AG04449 (cell line): Measurements from ENCODE around the gene PRAME.

Experiments used
- CTCF ChIA-PET: fragments of 350-600 bp; formaldehyde crosslinking; extraction: SDS; loops from one replicate; lab custom pipeline; 2021; ENCODE audit warnings: antibody characterized with exemption; lab: Yijun Ruan, JAX
- POLR2A ChIA-PET: fragments of 400-600, 350-600 bp; formaldehyde crosslinking; extraction: SDS; loops from one replicate; lab custom pipeline; 2020; ENCODE audit warnings: antibody characterized with exemption, inconsistent platforms; lab: Yijun Ruan, JAX
- DNase-seq: peaks from one replicate; pipeline ENCODE4 v3.0.0-alpha.2; 2010; ENCODE audit warnings: low read depth, low spot score
- H3K4me3 ChIP-seq: 2 replicates; pipeline ENCODE4 v1.5.1; 2011; ENCODE audit warnings: low read depth, mild to moderate bottlenecking, control low read depth, low read length
- TF ChIP-seq, protein P1 (sequence below): IDR thresholded peaks from one replicate; pipeline ENCODE4 v1.5.1; 2011; ENCODE audit warnings: mild to moderate bottlenecking, moderate library complexity, low read length, control low read depth, inconsistent platforms; ENCODE audit not compliant: insufficient read depth; ENCODE audit errors: missing control alignments

Gene PRAME

DNA sequence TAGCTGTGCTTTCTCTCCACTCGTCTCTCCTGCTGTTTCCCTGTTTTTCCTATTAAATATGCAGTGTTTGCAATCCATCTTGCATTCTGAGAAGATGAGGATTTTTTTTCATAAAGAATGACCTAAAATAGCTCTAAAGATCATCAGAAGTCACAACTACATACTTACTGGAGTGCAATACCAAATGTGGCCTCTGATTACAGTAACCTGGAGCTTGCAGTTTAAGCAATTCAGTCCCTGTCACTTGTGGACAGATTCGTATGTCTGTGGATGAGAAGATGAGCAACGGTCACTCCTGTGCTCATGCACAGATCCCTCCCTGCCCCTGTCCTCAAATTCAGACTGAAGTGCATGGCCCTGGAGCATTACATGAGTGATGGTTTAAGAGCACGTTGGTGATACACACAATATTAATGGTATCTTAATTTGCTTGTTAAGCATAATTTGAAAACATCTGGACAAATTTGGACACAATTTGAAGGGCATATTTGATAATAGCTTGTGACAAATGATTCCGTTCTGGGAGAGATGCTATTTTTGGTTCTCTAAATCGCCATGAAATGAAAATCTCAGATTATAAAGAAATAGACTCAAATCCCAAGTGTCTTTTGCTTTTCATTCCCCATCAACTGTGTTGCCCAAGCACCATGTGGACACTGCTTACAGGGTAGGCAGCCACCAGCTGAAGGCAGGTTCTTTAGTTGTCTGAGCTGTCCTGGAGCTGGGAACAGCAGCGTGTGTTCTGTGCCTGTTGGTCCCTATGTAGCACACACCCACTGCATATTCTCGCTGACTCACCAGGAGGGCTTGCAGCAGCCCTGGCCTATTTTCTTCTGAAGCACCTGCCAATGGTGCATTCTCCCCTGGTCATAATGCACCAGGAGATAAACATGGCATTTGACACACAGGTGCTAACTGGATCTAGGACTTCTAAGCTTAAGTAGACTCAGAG lies 32.6 kb upstream of the PRAME start:
- TF ChIP-seq, protein P1, sequence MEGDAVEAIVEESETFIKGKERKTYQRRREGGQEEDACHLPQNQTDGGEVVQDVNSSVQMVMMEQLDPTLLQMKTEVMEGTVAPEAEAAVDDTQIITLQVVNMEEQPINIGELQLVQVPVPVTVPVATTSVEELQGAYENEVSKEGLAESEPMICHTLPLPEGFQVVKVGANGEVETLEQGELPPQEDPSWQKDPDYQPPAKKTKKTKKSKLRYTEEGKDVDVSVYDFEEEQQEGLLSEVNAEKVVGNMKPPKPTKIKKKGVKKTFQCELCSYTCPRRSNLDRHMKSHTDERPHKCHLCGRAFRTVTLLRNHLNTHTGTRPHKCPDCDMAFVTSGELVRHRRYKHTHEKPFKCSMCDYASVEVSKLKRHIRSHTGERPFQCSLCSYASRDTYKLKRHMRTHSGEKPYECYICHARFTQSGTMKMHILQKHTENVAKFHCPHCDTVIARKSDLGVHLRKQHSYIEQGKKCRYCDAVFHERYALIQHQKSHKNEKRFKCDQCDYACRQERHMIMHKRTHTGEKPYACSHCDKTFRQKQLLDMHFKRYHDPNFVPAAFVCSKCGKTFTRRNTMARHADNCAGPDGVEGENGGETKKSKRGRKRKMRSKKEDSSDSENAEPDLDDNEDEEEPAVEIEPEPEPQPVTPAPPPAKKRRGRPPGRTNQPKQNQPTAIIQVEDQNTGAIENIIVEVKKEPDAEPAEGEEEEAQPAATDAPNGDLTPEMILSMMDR: no peak
- H3K4me3 ChIP-seq: no peak overlapping the region
- DNase-seq: no peak
- ChIA-PET CTCF (interaction anchor here (0.9 to 4.4 kb wide), 9 partner anchors 9 to 170 kb away, joined by 3 to 34 read pairs (median 4); no protein-coding TSS in a partner anchor), POLR2A (no interaction called here)

DNA sequence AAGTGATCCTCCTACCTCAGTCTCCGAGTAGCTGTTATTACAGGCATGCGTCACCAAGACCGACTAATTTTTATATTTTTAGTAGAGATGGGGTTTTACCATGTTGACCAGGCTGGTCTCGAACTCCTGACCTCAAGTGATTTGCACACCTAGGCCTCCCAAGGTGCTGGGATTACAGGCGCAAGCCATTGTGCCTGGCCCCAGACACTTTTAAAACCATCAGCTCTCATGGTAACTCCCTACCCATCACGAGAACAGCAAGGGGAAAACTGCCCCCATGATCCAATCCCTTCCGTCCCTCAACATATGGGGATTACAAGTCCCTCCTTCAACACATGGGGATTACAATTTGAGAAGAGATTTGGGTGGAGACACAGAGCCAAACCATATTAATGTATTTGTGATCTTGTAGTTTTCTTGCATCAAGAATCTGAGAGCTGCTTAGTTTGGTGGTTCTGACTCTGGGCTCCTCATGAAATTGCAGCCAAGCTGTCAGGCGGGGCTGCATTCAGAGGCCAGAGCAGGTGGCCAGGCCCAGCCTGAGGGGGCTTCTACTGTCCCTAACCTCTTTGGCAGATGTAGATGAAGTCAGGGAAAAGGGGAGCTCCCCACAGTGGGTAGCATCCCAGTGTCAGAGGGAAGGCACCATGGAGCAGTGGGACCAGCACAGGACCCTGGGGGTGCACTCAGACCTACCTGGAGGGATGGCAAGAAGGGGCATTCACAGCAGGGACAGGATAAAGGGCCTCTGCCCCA lies 31.2 kb upstream of the PRAME start:
- CTCF ChIA-PET: interaction anchor here (0.9 to 4.4 kb wide), 10 partner anchors 8 to 168 kb away, joined by 3 to 34 read pairs (median 4); no protein-coding TSS in a partner anchor
- TF ChIP-seq, protein P1: no peak
- POLR2A ChIA-PET: no interaction called here
- DNase-seq: no peak
- no peak overlapping the region for H3K4me3 ChIP-seq

DNA sequence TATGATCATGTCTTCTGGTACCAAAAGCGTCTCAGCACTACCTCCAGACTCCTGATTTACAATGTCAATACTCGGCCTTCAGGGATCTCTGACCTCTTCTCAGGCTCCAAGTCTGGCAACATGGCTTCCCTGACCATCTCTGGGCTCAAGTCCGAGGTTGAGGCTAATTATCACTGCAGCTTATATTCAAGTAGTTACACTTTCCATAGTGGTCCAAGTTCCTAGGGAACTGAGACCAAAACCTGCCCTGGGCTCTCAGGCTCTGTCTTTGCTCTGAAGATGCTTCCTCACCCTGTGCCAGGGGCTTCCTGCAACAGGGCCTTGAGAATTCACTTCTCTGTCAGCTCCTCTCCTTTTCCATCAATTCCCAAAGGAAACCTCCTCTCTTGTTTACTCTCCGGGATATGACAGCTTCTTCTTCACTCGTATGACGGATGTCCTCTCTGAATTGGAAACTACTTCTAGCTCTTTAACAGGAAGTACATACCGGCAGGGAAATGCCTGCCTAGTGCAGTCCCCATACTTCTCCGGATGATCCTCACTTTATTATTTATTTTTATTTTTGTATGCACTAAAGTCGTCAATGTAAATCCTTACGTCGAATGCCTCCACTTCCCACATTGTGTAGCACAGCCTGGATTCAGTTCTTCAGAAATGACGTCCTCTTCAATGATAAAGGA lies 29.6 kb upstream of the PRAME start:
- ChIA-PET CTCF (interaction anchor here (0.8 to 5.0 kb wide), 14 partner anchors 9 to 234 kb away, joined by 3 to 80 read pairs (median 4); partner anchors contain the start of gene ZNF280B), POLR2A (no interaction called here)
- TF ChIP-seq, protein P1: no peak
- H3K4me3 ChIP-seq: no peak overlapping the region
- no peak for DNase-seq

DNA sequence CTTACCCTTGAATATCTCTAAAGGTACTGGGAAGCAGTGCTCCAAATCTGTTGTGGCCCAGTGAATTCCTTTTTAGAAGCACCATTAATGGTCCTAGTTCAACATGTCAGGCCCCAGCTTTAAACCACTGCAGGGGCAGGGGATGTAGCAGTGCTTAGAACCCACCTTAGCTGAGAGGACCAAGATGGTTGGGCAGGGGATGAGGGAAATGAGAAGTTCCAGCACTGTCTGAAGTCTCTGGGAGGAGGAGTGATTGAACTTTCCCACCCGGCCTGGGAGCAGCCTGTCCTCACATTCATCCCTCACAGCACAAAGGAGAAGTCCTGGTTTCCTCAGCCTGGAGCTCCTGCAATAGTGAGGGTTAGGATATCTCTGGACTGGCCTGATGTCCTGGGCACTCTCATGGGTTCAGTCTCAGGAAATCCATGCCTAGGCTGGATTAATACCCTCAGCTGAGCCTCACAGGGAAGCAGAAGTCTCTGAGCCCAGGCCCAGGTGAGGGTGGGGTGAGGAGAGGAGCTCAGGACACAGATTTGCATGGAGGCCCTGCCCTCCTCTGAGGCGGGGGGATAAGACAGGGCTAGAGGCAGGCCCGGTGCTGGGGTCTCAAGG lies 28.6 kb upstream of the PRAME start:
- TF ChIP-seq, protein P1: no peak
- CTCF ChIA-PET: interaction anchor here (0.8 to 5.0 kb wide), 21 partner anchors 10 to 296 kb away, joined by 3 to 80 read pairs (median 4); partner anchors contain the start of gene ZNF280B
- H3K4me3 ChIP-seq: no peak overlapping the region
- POLR2A ChIA-PET: no interaction called here
- DNase-seq: no peak

DNA sequence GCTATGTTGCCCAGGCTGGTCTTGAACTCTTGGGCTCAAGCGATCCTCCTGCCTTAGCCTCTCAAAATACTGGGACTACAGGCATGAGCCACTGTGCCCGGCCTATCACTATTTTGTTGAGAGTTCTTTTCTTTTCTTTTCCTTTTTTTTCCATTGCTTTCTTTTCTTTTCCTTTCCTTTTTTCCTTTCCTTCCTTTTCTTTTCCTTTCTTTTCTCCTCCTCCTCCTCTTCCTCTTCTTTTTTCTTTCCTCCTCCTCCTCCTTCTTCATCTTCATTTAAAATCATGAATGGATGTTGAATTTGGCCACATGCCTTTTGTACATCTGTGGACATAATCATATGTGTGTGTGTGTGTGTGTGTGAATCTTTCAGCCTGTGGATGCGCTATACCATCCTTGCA lies 25.7 kb upstream of the PRAME start:
- TF ChIP-seq, protein P1: no peak
- CTCF ChIA-PET: interaction anchor here (0.8 to 5.0 kb wide), 4 partner anchors 8 to 300 kb away, joined by 3 to 80 read pairs (median 26); no protein-coding TSS in a partner anchor
- DNase-seq: no peak
- no peak overlapping the region for H3K4me3 ChIP-seq
- POLR2A ChIA-PET: no interaction called here
